Aortic smooth muscle cell (primary cell): ENCODE data around the gene PALM. TPM values are rescaled to one million over a fixed set of nuclear protein-coding genes. Genes with fewer than 3 reads are reported as not detected.

ENCODE experiments used
- total RNA-seq: library from RNA; depleted of rRNA; stranded (reverse); fragments of >200 nt; gene quantifications from 2 replicates; pipeline ENCODE4 v1.2.3, GENCODE V29; 2014

PALM gene, protein sequence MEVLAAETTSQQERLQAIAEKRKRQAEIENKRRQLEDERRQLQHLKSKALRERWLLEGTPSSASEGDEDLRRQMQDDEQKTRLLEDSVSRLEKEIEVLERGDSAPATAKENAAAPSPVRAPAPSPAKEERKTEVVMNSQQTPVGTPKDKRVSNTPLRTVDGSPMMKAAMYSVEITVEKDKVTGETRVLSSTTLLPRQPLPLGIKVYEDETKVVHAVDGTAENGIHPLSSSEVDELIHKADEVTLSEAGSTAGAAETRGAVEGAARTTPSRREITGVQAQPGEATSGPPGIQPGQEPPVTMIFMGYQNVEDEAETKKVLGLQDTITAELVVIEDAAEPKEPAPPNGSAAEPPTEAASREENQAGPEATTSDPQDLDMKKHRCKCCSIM
- 2.1 and 5.8 TPM in 2 replicates for total RNA-seq

DNA sequence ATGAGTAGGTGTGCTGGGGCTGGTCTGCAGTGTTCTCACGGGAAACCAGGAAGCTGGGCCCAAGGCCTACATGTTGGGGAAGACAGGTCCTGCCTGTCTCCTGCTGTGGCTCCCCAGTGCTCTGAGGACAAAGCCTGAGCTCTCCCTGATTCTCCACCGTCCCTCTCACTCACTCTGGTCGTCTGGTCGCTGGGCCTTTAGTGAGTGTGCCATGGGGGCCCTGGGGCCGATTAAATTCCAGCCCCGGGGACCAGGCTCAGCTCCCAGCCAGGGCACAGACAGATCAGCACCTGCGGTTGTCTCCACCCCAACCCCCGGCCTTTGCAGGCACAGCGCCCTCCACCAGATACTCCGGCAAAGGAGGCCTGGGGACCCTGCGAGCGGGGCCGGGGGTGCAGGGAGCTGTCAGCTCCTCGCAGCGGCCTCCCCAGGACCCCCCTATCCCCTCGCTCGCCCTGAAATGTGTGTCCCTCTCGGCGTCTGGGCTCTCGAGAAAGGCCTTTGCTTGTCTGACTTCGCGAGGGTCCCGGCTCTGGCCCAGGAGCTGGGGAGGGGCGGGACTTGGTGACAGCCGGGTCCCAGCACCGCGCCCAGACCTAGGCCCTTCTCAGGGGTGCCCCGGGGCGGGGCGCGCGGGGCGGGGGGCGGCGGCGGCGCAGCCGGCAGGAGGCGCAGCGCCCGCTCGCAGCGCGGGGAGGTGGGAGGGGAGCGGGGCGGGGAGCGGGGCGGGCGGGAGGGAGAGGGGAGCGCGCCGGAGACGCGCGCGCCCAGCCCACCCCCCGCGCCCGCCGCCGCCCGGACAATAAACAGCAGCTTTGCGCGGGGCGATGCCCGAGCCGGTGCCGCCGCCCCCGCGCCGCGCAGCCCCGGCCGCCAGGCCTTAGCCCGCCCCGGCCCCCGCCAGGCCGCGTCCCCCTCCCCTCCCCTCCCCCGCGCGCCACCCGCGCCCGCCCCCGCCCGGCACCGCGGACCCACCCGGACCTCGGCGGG, at the start of gene PALM:
Gene PALM, plus strand, starts transcription at position 782 of the 990 bp plus-strand sequence. CDS start 212 bp downstream, outside the sequence.

DNA sequence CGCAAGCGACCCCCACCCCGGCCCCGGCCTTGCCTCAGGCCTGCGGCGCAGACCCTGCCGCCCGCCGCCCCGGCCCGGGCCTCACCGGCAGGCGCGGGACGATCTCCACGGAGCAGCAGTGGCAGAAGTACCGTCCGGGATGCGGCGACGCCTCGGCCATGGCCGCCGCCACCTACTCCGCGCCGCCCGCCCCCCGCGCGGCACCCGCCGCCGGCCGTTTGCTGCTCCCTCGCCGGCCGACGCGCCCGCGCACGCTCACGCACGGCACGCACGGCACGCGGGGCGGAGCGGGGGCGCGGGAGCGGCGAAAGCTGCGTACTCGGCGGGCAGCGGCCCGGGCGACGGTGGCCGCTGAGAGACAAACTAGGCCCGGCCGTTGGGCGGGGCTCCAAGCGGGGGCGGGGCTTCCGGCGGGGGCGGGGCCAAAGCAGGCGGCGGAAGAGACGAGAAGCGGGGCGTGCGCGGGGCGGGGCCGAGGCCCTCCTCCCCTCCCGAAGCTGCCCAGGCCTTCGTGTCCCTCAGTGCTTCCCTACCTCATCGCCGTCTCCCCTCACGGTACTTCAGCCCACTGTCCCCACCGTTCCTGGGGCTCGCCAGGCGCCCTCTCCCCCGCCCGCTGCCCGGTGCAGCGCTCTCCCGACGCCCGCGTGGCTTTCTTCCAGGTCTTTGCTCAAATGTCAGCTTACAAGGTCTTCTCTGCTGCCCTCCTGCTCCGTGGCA, 45.6 kb upstream of the PALM start, which contains the start of gene RNF126:
Gene RNF126, minus strand, starts transcription at position 253 of the 720 bp plus-strand sequence. Its CDS starts 93 bp downstream, at position 160.

DNA sequence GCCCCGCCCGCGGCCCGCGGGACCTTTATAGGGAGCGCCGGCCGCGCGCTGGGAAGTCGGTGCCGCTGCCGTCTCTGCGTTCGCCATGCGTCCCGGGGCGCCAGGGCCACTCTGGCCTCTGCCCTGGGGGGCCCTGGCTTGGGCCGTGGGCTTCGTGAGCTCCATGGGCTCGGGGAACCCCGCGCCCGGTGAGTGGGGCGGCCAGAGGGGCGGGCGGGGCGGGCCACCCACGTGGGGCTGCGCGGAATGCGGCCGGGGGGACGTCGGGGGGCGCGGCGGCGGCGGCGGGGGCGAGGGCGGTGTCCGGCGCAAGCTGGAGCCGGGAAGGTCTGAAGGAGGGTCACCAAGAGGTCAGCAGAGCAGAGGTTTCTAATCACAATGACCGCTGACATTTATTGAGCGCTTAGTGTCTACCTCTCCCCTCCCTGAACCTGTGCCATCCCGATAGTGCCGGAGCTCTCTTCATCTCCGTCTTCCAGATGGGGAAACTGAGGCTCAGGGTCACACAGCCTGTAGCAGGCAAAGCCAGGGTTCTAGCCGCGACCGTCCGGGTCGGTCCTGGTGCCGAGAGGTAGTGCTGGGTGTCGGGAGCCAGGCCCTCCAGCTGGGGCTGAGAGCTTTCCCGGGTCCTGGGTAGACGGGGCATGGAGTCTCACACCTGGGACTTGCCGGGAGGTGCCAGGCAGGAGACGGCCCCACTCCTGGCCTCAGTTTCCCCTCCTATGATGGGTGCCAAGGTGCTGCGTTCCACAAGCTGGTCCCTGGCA, 32.2 kb upstream of the PALM start, which contains the start of gene FSTL3:
Gene FSTL3, plus strand, starts transcription at position 54 of the 767 bp plus-strand sequence. Its CDS starts 32 bp downstream, at position 86.

DNA sequence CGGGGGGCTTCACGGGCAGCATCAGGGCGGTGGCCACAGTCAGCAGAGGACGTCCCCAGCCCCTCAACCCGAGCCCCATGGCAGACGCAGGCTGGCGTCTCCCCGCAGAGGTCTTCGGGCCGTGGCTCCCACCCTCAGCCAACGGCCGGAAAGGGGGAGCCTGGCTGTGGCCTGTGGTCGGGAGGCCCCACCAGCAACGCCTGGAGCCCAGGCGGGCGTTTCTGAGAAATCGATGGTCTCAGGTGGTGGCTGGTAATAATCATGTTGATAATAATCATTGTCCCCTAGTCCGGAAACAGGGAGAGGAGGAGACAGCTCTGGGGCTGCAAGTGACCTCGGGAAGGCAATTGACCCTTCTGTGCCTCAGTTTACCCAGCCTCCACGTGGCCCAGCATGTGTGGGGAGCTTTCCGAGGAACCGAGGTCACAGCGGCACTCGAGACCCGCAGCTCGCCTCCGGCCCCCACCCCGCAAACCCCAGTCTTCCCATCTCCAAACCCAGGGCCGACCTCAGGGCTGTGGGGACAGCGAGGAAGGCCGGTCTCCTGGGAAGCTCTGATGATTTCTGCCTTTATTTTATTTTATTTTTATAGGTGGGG, 13.3 kb upstream of the PALM start, which contains the start of gene PRSS57:
Gene PRSS57, minus strand, starts transcription at position 101 of the 598 bp plus-strand sequence. Its CDS starts 22 bp downstream, at position 79.

DNA sequence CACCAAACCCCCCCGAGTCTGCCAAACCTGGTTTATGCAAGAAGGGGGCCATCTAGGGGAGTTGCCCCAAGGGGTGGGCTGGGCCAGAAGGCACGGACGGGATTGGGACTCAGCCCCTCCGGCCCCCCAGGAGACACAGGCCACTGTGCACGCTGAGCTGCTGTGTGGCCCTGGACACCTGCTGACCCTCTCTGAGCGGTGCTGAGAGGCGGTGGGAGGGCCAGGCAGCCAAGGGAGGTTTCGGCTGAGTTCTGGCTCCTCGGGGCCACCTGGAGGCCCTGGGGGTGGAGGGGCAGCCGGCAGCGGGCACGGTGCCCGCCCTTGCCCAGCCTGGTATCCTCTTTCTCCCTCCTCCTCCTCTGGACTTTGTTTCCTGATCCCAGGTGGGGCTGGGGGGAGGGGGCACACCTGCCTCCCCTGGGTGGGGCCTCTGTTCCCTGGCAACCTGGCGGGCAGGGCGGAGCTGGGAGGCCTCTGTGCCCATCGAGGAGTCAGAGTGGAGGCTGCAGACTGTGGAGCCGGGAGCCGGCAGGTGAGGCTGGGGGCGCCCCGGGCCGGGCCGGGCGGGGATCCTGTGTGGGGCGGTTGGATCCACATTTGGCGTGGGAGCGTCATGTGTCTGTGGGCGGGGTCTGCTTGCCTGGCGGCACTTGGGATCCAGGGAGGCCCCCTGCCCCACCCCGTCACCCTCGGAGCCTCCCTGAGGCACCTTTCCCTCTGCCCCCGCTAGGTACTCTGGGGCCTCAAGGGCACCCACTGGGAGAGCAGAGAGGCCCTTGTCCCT, 42.1 kb downstream of the PALM start, which contains the start of gene MISP:
Gene MISP, plus strand, starts transcription at position 473 of the 784 bp plus-strand sequence. CDS start 5,835 bp downstream, outside the sequence.

DNA sequence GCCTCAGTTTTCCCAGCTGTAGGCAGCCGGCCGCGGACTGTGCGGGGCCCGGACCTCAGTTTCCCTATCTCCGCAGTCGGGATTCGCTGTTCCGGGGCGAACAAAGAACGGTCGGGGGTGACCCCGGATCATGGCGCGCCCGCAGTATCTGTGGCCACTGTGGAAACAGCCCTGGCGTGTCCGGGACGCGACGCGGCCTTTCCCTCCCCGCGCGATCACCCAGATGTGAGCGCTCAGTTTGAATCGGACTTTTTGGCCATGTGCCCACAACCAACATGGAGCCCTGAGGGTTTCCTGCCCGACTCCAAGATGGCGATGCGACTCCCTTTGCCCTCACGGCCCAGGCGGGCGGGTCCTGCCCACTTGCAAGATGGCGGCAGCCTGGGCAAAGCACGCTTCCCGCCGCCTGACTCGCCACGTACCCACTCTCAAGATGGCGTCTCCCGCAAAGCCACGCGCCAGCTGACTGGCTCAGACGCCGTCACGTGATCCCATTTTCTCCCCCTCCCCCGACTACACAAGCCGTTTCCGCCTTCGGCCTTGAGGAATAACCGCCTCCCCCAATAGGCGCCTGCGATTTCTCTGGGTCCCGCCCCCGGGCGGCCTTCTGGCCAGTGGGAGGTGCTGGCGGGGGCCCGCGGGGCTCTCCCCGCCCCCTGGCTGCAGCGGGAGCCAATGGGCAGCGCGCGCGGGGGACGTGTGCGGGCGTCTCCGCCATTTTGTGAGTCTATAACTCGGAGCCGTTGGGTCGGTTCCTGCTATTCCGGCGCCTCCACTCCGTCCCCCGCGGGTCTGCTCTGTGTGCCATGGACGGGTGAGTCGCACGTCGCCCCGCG, 88.2 kb downstream of the PALM start, which contains the start of gene PTBP1:
Gene PTBP1, plus strand, starts transcription at position 761 of the 836 bp plus-strand sequence. Its CDS starts 46 bp downstream, at position 807.

Other genes with a start within 250 kb of the PALM start
- gene SHC2, start 247.9 kb upstream of the PALM start, total RNA-seq: 0.13 TPM in 1 of 2 replicates, not detected in the other
- gene MADCAM1, start 212.4 kb upstream of the PALM start, total RNA-seq: 0.06 TPM in 1 of 2 replicates, not detected in the other
- 25.5 and 30.3 TPM in 2 replicates for gene TPGS1, start 201.4 kb upstream of the PALM start, total RNA-seq
- gene CDC34, start 177.2 kb upstream of the PALM start, total RNA-seq: 63.0 and 74.1 TPM in 2 replicates
- not detected in 2 replicates for gene GZMM, start 164.9 kb upstream of the PALM start, total RNA-seq
- 300 and 316 TPM in 2 replicates for gene BSG, start 136.3 kb upstream of the PALM start, total RNA-seq
- gene HCN2, start 119.1 kb upstream of the PALM start, total RNA-seq: 0.26 and 0.62 TPM in 2 replicates
- 15.5 and 18.5 TPM in 2 replicates for gene POLRMT, start 75.4 kb upstream of the PALM start, total RNA-seq
- 0.06 and 0.26 TPM in 2 replicates for gene FGF22, start 69.1 kb upstream of the PALM start, total RNA-seq
- gene RNF126, start 45.7 kb upstream of the PALM start, total RNA-seq: 10.1 and 16.8 TPM in 2 replicates
- gene FSTL3, start 32.5 kb upstream of the PALM start, total RNA-seq: 16.1 and 18.4 TPM in 2 replicates
- not detected in 2 replicates for gene PRSS57, start 13.5 kb upstream of the PALM start, total RNA-seq
- under 0.01 TPM in 1 of 2 replicates, not detected in the other for gene MISP, start 42.2 kb downstream of the PALM start, total RNA-seq
- gene PTBP1, start 88.5 kb downstream of the PALM start, total RNA-seq: 71.4 and 77.9 TPM in 2 replicates
- not detected in 2 replicates for gene PLPPR3, start 113.0 kb downstream of the PALM start, total RNA-seq
- not detected in 2 replicates for gene AZU1, start 118.9 kb downstream of the PALM start, total RNA-seq
- gene PRTN3, start 132.1 kb downstream of the PALM start, total RNA-seq: not detected in 2 replicates
- 0.12 and 0.26 TPM in 2 replicates for gene ELANE, start 143.4 kb downstream of the PALM start, total RNA-seq
- 0.19 and 0.79 TPM in 2 replicates for gene CFD, start 150.7 kb downstream of the PALM start, total RNA-seq
- 20.1 and 23.5 TPM in 2 replicates for gene MED16, start 184.3 kb downstream of the PALM start, total RNA-seq
- not detected in 2 replicates for gene RNU6-9, start 184.5 kb downstream of the PALM start, total RNA-seq
- 15.2 and 17.6 TPM in 2 replicates for gene R3HDM4, start 204.3 kb downstream of the PALM start, total RNA-seq
- gene KISS1R, start 208.4 kb downstream of the PALM start, total RNA-seq: not detected in 2 replicates
- gene ARID3A, start 217.1 kb downstream of the PALM start, total RNA-seq: 6.0 and 6.1 TPM in 2 replicates